Common myeloid progenitor, CD34-positive (primary cell): Measurements from ENCODE around the gene TNKS2.
A peak's percentile ranks its signal among the peaks of the same experiment; 100 is the strongest.

Experiments used
- CTCF ChIA-PET: fragments of 350-600 bp; sonication (Branson Sonifier 250); formaldehyde crosslinking; loops from one replicate; lab custom pipeline; 2021; ENCODE audit warnings: antibody characterized with exemption; lab: Charles Lee
- POLR2A ChIA-PET: fragments of 350-600 bp; sonication (Branson Sonifier 250); formaldehyde crosslinking; loops from one replicate; lab custom pipeline; 2021; ENCODE audit warnings: antibody characterized with exemption; lab: Charles Lee
- DNase-seq, 3 donors: peaks; one replicate each; pipeline versions ENCODE4 v3.0.0 to v3.0.0-alpha.2; 2013
- H3K27ac ChIP-seq, 2 experiments: 1 replicate in 1 of 2; 2 replicates in 1 of 2; pipeline ENCODE4 v1.7.0; 2013; ENCODE audit warnings: inconsistent platforms in 2 of 2, low read length in 2 of 2, mild to moderate bottlenecking in 2 of 2, low read depth in 1 of 2, moderate library complexity in 1 of 2; ENCODE audit not compliant: severe bottlenecking in 2 of 2, insufficient read depth in 1 of 2, poor library complexity in 1 of 2
- H3K27me3 ChIP-seq, 5 experiments: replicated peaks in 2 of 5; 1 replicate in 3 of 5; 2 replicates in 2 of 5; pipeline versions ENCODE4 v1.6.1 to v1.7.0; 2013; ENCODE audit warnings: low read length in 4 of 5, mild to moderate bottlenecking in 2 of 5, moderate library complexity in 2 of 5, inconsistent platforms in 1 of 5; ENCODE audit not compliant: insufficient read depth in 5 of 5, control insufficient read depth in 4 of 5
- H3K36me3 ChIP-seq, 4 experiments: 1 replicate in 2 of 4; 2 replicates in 2 of 4; pipeline versions ENCODE4 v1.6.1 to v1.7.0; 2013; ENCODE audit warnings: low read length in 3 of 4, control low read depth in 1 of 4, mild to moderate bottlenecking in 1 of 4; ENCODE audit not compliant: control insufficient read depth in 4 of 4, insufficient read depth in 4 of 4
- H3K4me1 ChIP-seq, 4 experiments: 1 replicate in 3 of 4; 2 replicates in 1 of 4; pipeline versions ENCODE4 v1.6.1 to v1.7.1; 2013; ENCODE audit warnings: low read length in 3 of 4, mild to moderate bottlenecking in 3 of 4, control low read depth in 1 of 4, inconsistent platforms in 1 of 4, moderate library complexity in 1 of 4; ENCODE audit not compliant: control insufficient read depth in 4 of 4, insufficient read depth in 4 of 4; ENCODE audit errors: control extremely low read depth in 1 of 4
- H3K4me3 ChIP-seq, 7 experiments: 1 replicate in 4 of 7; 2 replicates in 3 of 7; pipeline versions ENCODE4 v1.5.1 to v1.7.0; 2013; ENCODE audit warnings: mild to moderate bottlenecking in 7 of 7, low read length in 6 of 7, moderate library complexity in 6 of 7, inconsistent platforms in 2 of 7, low read depth in 2 of 7, control low read depth in 1 of 7; ENCODE audit not compliant: insufficient read depth in 4 of 7, control insufficient read depth in 1 of 7; ENCODE audit errors: extremely low read depth in 1 of 7
- H3K9me3 ChIP-seq, 5 experiments: 1 replicate in 4 of 5; 2 replicates in 1 of 5; pipeline versions ENCODE4 v1.6.1 to v1.7.1; 2013; ENCODE audit warnings: low read length in 4 of 5, mild to moderate bottlenecking in 2 of 5, inconsistent platforms in 1 of 5, low read depth in 1 of 5, moderate library complexity in 1 of 5; ENCODE audit not compliant: control insufficient read depth in 4 of 5, insufficient read depth in 2 of 5; ENCODE audit errors: control extremely low read depth in 1 of 5
- WGBS: methylation state at CpG from one replicate; pipeline ENCODE4 v1.1.5; 2013; ENCODE audit not compliant: insufficient coverage; 5-methylcytosine and 5-hydroxymethylcytosine counted together

TNKS2 gene

GRCh38 chr10:91787810-91788209, 10.4 kb upstream of the TNKS2 start:
- POLR2A ChIA-PET: no interaction called here
- Histone ChIP-seq H3K27ac (no peak overlapping the region), H3K36me3 (no peaks in the 10 kb centered on the region), H3K9me3 (no peaks in the 10 kb centered on the region), H3K4me1 (no peaks in the 10 kb centered on the region), H3K27me3 (no peaks in the 10 kb centered on the region), H3K4me3 (no peak overlapping the region)
- DNase-seq: no peak
- 100% methylated on average over 2 of the region's 2 CpGs for WGBS
- CTCF ChIA-PET: no interaction called here

DNA sequence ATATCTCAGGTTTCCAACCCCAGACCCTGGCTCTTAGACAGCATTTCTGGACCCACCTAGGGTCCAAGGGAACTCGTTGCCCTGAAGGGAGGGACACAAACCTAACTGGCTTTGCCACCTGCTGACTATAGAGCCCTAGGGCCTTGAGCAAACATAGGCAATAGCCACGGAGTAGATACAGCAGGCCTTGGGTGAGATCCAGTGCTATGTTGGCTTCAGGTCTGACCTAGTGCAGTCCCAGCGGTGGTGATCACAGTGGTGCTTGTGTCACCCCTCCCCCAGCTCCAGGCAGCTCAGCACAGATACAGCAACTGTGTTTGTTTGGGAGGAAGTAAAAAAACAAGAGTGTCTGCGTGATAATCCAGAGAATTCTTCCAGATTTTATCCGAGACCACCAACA, 9.7 kb upstream of the TNKS2 start:
- no peak overlapping the region for H3K27ac ChIP-seq
- ChIA-PET POLR2A (no interaction called here), CTCF (no interaction called here)
- no peaks in the 10 kb centered on the region for H3K4me1 ChIP-seq
- 100% methylated on average over 4 of the region's 5 CpGs for WGBS
- no peak overlapping the region for H3K4me3 ChIP-seq
- no peaks in the 10 kb centered on the region for H3K27me3 ChIP-seq
- H3K9me3 ChIP-seq: no peaks in the 10 kb centered on the region
- DNase-seq: no peak
- H3K36me3 ChIP-seq: no peaks in the 10 kb centered on the region

DNA sequence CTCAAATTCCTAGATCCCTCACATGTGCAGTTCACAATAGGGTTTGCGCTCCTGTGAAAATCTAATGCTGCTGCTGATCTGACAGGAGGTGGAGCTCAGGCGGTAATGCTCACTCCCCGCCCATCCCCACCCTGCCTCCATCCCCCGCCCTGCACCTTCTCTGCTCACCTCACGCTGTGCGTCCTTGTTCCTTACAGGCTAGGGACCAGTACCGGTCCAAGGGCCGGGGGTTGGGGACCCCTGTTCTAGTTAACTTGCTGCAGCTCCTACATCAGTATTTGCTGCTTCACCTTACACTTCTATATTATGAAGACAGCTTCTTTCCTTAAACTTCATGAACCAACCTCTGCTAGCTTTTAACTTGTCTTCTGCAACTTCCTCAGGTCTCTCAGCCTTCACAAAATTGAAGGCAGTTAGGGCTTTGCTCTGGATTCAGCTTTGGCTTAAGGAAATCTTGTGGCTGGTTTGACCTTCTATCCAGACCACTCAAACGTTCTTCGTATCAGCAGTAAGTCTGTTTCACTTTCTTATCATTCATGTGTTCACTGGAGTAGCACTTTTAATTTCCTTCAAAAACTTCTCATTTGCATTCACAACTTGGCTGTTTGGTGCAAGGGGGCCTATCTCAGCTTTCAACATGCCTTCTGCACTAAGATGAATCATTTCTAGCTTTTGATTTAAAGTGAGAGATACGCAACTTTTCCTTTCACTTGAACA, 1.7 kb upstream of the TNKS2 start:
- Histone ChIP-seq H3K4me1 (peaks cover 15 to 44% (median 30%) of the 10 kb centered on the region in 4 experiments), H3K4me3 (peak overlapping the region in 6 of 7 experiments; percentile 63 to 97 (median 96)), H3K27ac (peak overlapping the region; percentile 17 to 46), H3K36me3 (peaks cover 0 to 2% (median 0%) of the 10 kb centered on the region in 4 experiments), H3K27me3 (no peaks in the 10 kb centered on the region), H3K9me3 (no peaks in the 10 kb centered on the region)
- ChIA-PET POLR2A (no interaction called here), CTCF (interaction anchor here (1.1 kb wide), 1 partner anchor 49 kb away, joined by 3 read pairs; no protein-coding TSS in a partner anchor)
- 0% methylated on average over 9 of the region's 11 CpGs for WGBS
- peak in 2 of 3 donors; percentile 51 to 59 for DNase-seq

DNA sequence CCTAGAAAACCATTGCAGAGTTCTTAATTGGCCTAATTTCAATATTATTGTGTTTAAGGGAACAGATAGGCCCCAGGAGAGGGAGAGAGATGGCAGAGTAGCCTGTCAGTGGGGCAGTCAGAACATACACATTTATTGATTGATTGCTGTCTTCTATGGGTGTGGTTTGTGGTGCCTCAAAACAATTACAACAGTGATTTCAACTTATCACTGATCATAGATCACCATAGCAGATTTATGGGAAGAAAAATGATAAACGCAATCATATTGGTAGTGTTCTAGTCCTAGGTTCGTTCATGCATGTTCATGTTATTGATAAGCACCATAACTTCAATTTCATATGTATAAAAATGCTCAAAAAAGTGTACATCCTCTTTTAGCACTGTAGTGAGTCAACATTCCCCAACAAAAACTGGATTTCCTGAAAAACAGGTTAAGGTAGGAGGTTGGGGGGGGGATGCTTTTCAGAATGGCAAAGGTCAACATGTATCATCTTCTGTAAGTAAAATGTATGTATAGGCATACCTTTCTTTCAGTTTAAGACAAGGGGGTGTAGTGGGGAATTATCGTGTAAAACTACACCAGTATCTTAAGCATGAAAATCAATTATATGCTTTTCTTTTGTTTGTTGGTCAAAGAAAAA, 1.1 kb upstream of the TNKS2 start:
- no CpG with 5 or more reads among the region's 3 CpGs for WGBS
- H3K4me3 ChIP-seq: peak overlapping the region in 6 of 7 experiments; percentile 72 to 97 (median 96)
- H3K27ac ChIP-seq: peak overlapping the region; percentile 78 to 89
- H3K9me3 ChIP-seq: no peaks in the 10 kb centered on the region
- H3K27me3 ChIP-seq: no peaks in the 10 kb centered on the region
- H3K36me3 ChIP-seq: peaks cover 0 to 3% (median 2%) of the 10 kb centered on the region in 4 experiments
- CTCF ChIA-PET: interaction anchor here (1.2 kb wide), 1 partner anchor 116 kb away, joined by 3 read pairs; no protein-coding TSS in a partner anchor
- peaks cover 15 to 44% (median 30%) of the 10 kb centered on the region in 4 experiments for H3K4me1 ChIP-seq
- DNase-seq: peak in 2 of 3 donors; percentile 6 to 15
- POLR2A ChIA-PET: no interaction called here

GRCh38 chr10:91798649-91799611, 704 bp downstream of the TNKS2 start:
- Histone ChIP-seq H3K4me1 (peaks cover 15 to 44% (median 30%) of the 10 kb centered on the region in 4 experiments), H3K27me3 (no peaks in the 10 kb centered on the region), H3K27ac (peak overlapping the region; percentile 78 to 89), H3K36me3 (peaks cover 7 to 19% (median 10%) of the 10 kb centered on the region in 4 experiments), H3K4me3 (peak overlapping the region; percentile 72 to 97 (median 95)), H3K9me3 (no peaks in the 10 kb centered on the region)
- DNase-seq: peak; percentile 42 to 58 (median 52)
- CTCF ChIA-PET: interaction anchor here (0.7 to 1.4 kb wide), 4 partner anchors 14 to 117 kb away, joined by 3 read pairs; no protein-coding TSS in a partner anchor
- under 1% methylated on average over 47 of the region's 54 CpGs for WGBS
- POLR2A ChIA-PET: interaction anchor here (0.6 to 1.0 kb wide), 2 partner anchors 18 to 179 kb away, joined by 3 to 5 read pairs; no protein-coding TSS in a partner anchor

DNA sequence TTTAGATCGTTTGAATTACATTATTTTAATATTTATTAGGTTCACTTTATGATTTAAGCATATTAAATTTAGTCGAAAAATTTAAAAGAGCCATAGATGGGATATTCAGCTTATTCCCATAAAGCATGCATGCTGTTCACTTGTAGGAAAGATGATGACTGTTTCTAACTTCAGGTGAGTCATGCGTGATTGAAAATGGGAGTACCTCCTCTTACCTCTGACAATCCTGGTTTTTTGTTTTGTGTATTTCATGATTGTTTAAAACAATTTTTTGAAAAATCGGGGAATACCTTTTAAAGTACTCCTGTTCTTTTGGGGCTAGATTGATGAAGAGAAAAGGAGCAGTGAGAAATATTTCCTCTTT, 1.4 kb downstream of the TNKS2 start:
- Histone ChIP-seq H3K36me3 (peaks cover 7 to 22% (median 11%) of the 10 kb centered on the region in 4 experiments), H3K27me3 (no peaks in the 10 kb centered on the region), H3K4me1 (peaks cover 15 to 44% (median 30%) of the 10 kb centered on the region in 4 experiments), H3K27ac (peak overlapping the region; percentile 78 to 89), H3K4me3 (peak overlapping the region in 6 of 7 experiments; percentile 72 to 97 (median 96)), H3K9me3 (no peaks in the 10 kb centered on the region)
- DNase-seq: peak in 2 of 3 donors; percentile 3 to 17
- CTCF ChIA-PET: interaction anchor here (0.9 to 1.4 kb wide), 2 partner anchors 14 to 88 kb away, joined by 3 read pairs; no protein-coding TSS in a partner anchor
- 80% methylated on average over 1 of the region's 4 CpGs for WGBS
- POLR2A ChIA-PET: no interaction called here
